WTC11 (cell line): ENCODE results near the gene SMARCA2. TPM values are rescaled to one million over a fixed set of nuclear protein-coding genes. Genes with fewer than 3 reads are reported as not detected.

Source experiments
- ATAC-seq: fragments of 200-7000 bp; cut with Tn5 transposase; 2 replicates; pipeline ENCODE4 v1.10.0; 2021; ENCODE audit warnings: mild to moderate bottlenecking, moderate library complexity
- CTCF ChIA-PET: fragments of 300-600 bp; sonication (Branson Sonifier 250); formaldehyde crosslinking; loops from one replicate; lab custom pipeline; 2021; ENCODE audit warnings: antibody characterized with exemption; lab: Charles Lee
- POLR2A ChIA-PET: fragments of 350-600 bp; sonication (Branson Sonifier 250); formaldehyde crosslinking; loops from one replicate; lab custom pipeline; 2021; ENCODE audit warnings: antibody characterized with exemption; lab: Charles Lee
- DNase-seq: peaks from one replicate; pipeline ENCODE4 v3.0.0; 2021; ENCODE audit warnings: low spot score
- H3K27ac Mint-ChIP-seq: 2 replicates; pipeline ENCODE4 v1.8.0; 2021; ENCODE audit warnings: mixed read lengths
- H3K27me3 Mint-ChIP-seq: 2 replicates; pipeline ENCODE4 v1.8.0; 2021; ENCODE audit warnings: low read depth, mild to moderate bottlenecking, moderate library complexity, mixed read lengths
- H3K36me3 Mint-ChIP-seq: 2 replicates; pipeline ENCODE4 v1.8.0; 2021; ENCODE audit warnings: mixed read lengths
- H3K4me1 Mint-ChIP-seq: 2 replicates; pipeline ENCODE4 v1.8.0; 2022; ENCODE audit warnings: mixed read lengths
- H3K4me3 Mint-ChIP-seq: 2 replicates; pipeline ENCODE4 v1.8.0; 2021; ENCODE audit warnings: mild to moderate bottlenecking, moderate library complexity, mixed read lengths
- H3K9me3 Mint-ChIP-seq: 2 replicates; pipeline ENCODE4 v1.8.0; 2021; ENCODE audit warnings: mixed read lengths
- ARID4B ChIP-seq: sonication (generic); formaldehyde crosslinking; IDR thresholded peaks from 2 replicates; pipeline ENCODE4 v1.8.0; 2023; ENCODE audit warnings: missing genetic modification reagents, mild to moderate bottlenecking, borderline replicate concordance
- ATF1 ChIP-seq: sonication (generic); formaldehyde crosslinking; IDR thresholded peaks from 2 replicates; pipeline ENCODE4 v1.8.1; 2023; ENCODE audit warnings: mild to moderate bottlenecking, moderate library complexity, missing genetic modification reagents
- ATF2 ChIP-seq: sonication (generic); formaldehyde crosslinking; IDR thresholded peaks from 2 replicates; pipeline ENCODE4 v1.8.1; 2022; ENCODE audit warnings: low read depth, missing genetic modification reagents, borderline replicate concordance
- CBFB ChIP-seq: sonication (generic); formaldehyde crosslinking; IDR thresholded peaks from 2 replicates; pipeline ENCODE4 v1.8.1; 2022; ENCODE audit warnings: mild to moderate bottlenecking, low read depth, missing genetic modification reagents
- CREB1 ChIP-seq: sonication (generic); formaldehyde crosslinking; IDR thresholded peaks from 2 replicates; pipeline ENCODE4 v1.8.0; 2023; ENCODE audit warnings: mild to moderate bottlenecking, missing genetic modification reagents
- ELF4 ChIP-seq: sonication (generic); formaldehyde crosslinking; IDR thresholded peaks from 2 replicates; pipeline ENCODE4 v1.8.1; 2022; ENCODE audit warnings: low read depth, mild to moderate bottlenecking, moderate library complexity, missing genetic modification reagents
- HMGA2 ChIP-seq: fragments of 250-450 bp; sonication (Bioruptor Pico); IDR thresholded peaks from 2 replicates; pipeline ENCODE4 v1.4.0; 2021; ENCODE audit warnings: mild to moderate bottlenecking, moderate library complexity
- HMGXB4 ChIP-seq: sonication (generic); formaldehyde crosslinking; IDR thresholded peaks from 2 replicates; pipeline ENCODE4 v1.8.1; 2023; ENCODE audit warnings: mild to moderate bottlenecking, moderate library complexity, missing genetic modification reagents
- IRF2 ChIP-seq: sonication (generic); formaldehyde crosslinking; IDR thresholded peaks from 2 replicates; pipeline ENCODE4 v1.8.0; 2022; ENCODE audit warnings: low read depth, missing genetic modification reagents, borderline replicate concordance
- NFE2L1 ChIP-seq: sonication (generic); formaldehyde crosslinking; IDR thresholded peaks from 2 replicates; pipeline ENCODE4 v1.8.1; 2023; ENCODE audit warnings: missing genetic modification reagents
- NR2C2 ChIP-seq: sonication (generic); formaldehyde crosslinking; IDR thresholded peaks from 2 replicates; pipeline ENCODE4 v1.8.0; 2022; ENCODE audit warnings: mild to moderate bottlenecking, missing genetic modification reagents
- SP1 ChIP-seq: sonication (generic); formaldehyde crosslinking; conservative IDR thresholded peaks from 2 replicates; pipeline ENCODE4 v1.8.1; 2022; ENCODE audit warnings: missing genetic modification reagents
- USF1 ChIP-seq: sonication (generic); formaldehyde crosslinking; IDR thresholded peaks from 2 replicates; pipeline ENCODE4 v1.8.0; 2022; ENCODE audit warnings: mild to moderate bottlenecking, missing genetic modification reagents
- USF2 ChIP-seq: sonication (generic); formaldehyde crosslinking; IDR thresholded peaks from 2 replicates; pipeline ENCODE4 v1.8.1; 2023; ENCODE audit warnings: mild to moderate bottlenecking, missing genetic modification reagents, moderate library complexity
- ZBTB21 ChIP-seq: sonication (generic); formaldehyde crosslinking; IDR thresholded peaks from 2 replicates; pipeline ENCODE4 v1.8.1; 2023; ENCODE audit warnings: mild to moderate bottlenecking, missing genetic modification reagents, borderline replicate concordance
- ZNF263 ChIP-seq: sonication (generic); formaldehyde crosslinking; IDR thresholded peaks from 2 replicates; pipeline ENCODE4 v1.8.1; 2022; ENCODE audit warnings: low read depth, mild to moderate bottlenecking, moderate library complexity, missing genetic modification reagents
- ZNF425 ChIP-seq: fragments of 250-450 bp; sonication (Bioruptor Pico); conservative IDR thresholded peaks from 2 replicates; pipeline ENCODE4 v1.9.0; 2021; ENCODE audit warnings: mild to moderate bottlenecking
- ZNF512 ChIP-seq: sonication (generic); formaldehyde crosslinking; IDR thresholded peaks from 2 replicates; pipeline ENCODE4 v1.8.1; 2022; ENCODE audit warnings: missing genetic modification reagents, borderline replicate concordance
- ZSCAN18 ChIP-seq: fragments of 250-450 bp; sonication (Bioruptor Pico); IDR thresholded peaks from 2 replicates; pipeline ENCODE4 v2.1.2; 2022; ENCODE audit warnings: mild to moderate bottlenecking, moderate library complexity
- total RNA-seq: library from RNA; stranded (reverse); gene quantifications from 3 replicates; pipeline ENCODE4 v1.2.3, GENCODE V29; 2021

SMARCA2 gene
- total RNA-seq, 1 experiment from 2014 or later: 20.3 TPM

GRCh38 chr9:2174911-2175310 lies 159.8 kb downstream of the SMARCA2 start (continued):
- TF ChIP-seq ZNF425 (CRISPR knock-in tag): no peak
- TF ChIP-seq HMGXB4 (CRISPR knock-in tag): no peak
- no peak for TF ChIP-seq ELF4 (CRISPR knock-in tag)
- TF ChIP-seq ATF2 (CRISPR knock-in tag): no peak
- TF ChIP-seq CBFB (CRISPR knock-in tag): no peak
- TF ChIP-seq ATF1 (CRISPR knock-in tag): no peak
- no peak for TF ChIP-seq ZBTB21 (CRISPR knock-in tag)
- no peak for TF ChIP-seq IRF2 (CRISPR knock-in tag)

GRCh38 chr9:2177121-2177520 lies 162.0 kb downstream of the SMARCA2 start:
- Mint-ChIP-seq H3K27ac (no peak overlapping the region), H3K9me3 (no peaks in the 10 kb centered on the region), H3K36me3 (no peaks in the 10 kb centered on the region), H3K27me3 (no peaks in the 10 kb centered on the region), H3K4me3 (no peak overlapping the region), H3K4me1 (peaks cover 41% of the 10 kb centered on the region)
- ATAC-seq (no peak), DNase-seq (no peak)
- CTCF ChIA-PET: no interaction called here
- POLR2A ChIA-PET: no interaction called here
- TF ChIP-seq NFE2L1 (CRISPR knock-in tag) (no peak), ZBTB21 (CRISPR knock-in tag) (no peak), HMGA2 (CRISPR knock-in tag) (no peak), ZSCAN18 (no peak), USF2 (CRISPR knock-in tag) (no peak), NR2C2 (CRISPR knock-in tag) (no peak), SP1 (no peak), ZNF512 (CRISPR knock-in tag) (no peak), CREB1 (CRISPR knock-in tag) (no peak), ZNF263 (CRISPR knock-in tag) (no peak), USF1 (no peak), ARID4B (no peak)
